GM12864 (cell line): ENCODE data around the gene KRT40.

Experiments used
- DNase-seq: peaks from one replicate; pipeline ENCODE4 v3.0.0-alpha.2; 2011; ENCODE audit warnings: low read depth
- H3K4me3 ChIP-seq: 2 replicates; pipeline ENCODE4 v1.5.1; 2011; ENCODE audit warnings: mild to moderate bottlenecking, low read depth, low read length, control low read depth
- TF ChIP-seq, protein P1 (sequence below): IDR thresholded peaks from 2 replicates; pipeline ENCODE4 v1.5.1; 2011; ENCODE audit warnings: low read depth, mild to moderate bottlenecking, moderate library complexity, low read length, control low read depth, inconsistent platforms; ENCODE audit errors: missing control alignments

Gene KRT40

DNA sequence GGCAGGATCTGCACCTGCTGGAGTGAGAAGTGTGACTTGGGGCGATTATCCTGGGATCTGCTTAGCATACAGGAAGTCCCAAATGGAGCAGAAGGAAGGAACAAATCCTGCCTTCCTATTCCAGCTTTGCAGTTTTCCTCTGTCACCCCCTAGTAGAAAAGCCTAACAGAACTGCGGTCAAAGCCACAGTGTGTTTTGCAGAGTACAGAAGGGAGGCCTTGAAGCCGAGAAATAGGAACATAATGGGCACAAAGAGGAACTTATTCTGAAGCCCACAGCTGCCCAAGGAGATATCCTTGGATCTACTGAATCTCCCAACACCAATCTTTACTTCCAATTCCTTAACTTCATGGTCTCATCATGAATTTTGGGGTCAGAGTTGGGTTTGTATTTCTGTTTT lies 34.4 kb upstream of the KRT40 start:
- H3K4me3 ChIP-seq = no peak overlapping the region
- TF ChIP-seq, protein P1, sequence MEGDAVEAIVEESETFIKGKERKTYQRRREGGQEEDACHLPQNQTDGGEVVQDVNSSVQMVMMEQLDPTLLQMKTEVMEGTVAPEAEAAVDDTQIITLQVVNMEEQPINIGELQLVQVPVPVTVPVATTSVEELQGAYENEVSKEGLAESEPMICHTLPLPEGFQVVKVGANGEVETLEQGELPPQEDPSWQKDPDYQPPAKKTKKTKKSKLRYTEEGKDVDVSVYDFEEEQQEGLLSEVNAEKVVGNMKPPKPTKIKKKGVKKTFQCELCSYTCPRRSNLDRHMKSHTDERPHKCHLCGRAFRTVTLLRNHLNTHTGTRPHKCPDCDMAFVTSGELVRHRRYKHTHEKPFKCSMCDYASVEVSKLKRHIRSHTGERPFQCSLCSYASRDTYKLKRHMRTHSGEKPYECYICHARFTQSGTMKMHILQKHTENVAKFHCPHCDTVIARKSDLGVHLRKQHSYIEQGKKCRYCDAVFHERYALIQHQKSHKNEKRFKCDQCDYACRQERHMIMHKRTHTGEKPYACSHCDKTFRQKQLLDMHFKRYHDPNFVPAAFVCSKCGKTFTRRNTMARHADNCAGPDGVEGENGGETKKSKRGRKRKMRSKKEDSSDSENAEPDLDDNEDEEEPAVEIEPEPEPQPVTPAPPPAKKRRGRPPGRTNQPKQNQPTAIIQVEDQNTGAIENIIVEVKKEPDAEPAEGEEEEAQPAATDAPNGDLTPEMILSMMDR = no peak
- DNase-seq = no peak

DNA sequence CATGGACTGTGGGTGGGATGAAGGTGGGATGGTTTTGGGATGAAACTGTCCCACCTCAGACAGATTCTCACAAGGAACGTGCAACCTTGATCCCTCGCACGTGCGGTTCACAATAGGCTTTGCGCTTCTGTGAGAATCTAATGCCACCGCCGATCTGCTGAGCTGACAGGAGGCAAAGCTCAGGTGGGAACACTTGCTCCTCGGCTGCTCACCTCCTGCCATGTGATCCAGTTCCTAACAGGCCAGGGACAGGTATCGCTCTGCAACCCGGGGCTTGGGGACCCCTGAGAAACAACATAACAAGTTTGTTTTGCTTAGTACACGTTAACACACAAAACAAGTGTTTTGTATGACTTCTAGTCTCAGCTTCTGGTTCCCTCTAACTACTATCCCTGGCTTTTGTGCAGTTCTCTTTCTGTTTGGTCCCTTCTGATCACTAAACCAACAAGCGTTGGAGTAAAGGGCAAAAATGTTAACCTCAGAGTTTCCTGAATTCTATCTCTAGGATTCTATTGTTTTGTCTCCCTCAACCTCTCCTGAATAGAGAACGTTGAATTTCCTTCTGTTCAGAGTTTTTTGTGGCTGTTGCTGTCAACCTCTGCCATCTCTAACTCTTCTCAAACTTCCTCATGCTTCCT lies 32.6 kb upstream of the KRT40 start:
- no peak overlapping the region for H3K4me3 ChIP-seq
- TF ChIP-seq, protein P1 = no peak
- DNase-seq = no peak

DNA sequence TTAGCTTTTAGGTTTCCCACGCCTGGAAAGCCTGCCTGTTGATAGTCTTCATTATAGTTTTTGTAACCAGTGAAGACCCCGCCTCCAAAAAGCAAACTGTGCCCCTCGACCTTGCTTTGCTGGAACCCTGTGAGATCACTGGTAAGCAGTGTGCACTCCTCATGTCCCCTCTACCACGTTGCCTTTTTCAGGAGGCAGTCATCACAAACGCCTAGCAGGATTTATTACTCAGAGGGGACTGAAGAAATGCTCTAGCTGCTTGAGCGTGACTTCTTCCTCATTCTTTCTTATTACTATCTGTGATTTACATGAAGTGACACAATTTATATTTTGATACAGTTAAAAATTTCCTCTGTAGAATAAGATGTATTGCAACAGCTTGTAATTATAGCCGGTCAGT lies 31.3 kb upstream of the KRT40 start:
- H3K4me3 ChIP-seq = no peak overlapping the region
- TF ChIP-seq, protein P1 = no peak
- no peak for DNase-seq

- TF ChIP-seq, protein P1 = no peak
- no peak for DNase-seq
- no peak overlapping the region for H3K4me3 ChIP-seq
These were observed 29.5 kb upstream of the KRT40 start for GRCh38 chr17:41013606-41014005.

GRCh38 chr17:41013181-41013580 lies 29.1 kb upstream of the KRT40 start:
- H3K4me3 ChIP-seq = no peak overlapping the region
- TF ChIP-seq, protein P1 = no peak
- DNase-seq = no peak

- DNase-seq = no peak
- no peak overlapping the region for H3K4me3 ChIP-seq
- TF ChIP-seq, protein P1 = no peak
These were observed 28.4 kb upstream of the KRT40 start for GRCh38 chr17:41012326-41013120.
